MCF 10A (cell line): ENCODE measurements around the gene EIF4EBP2. TPM values are rescaled to one million over a fixed set of nuclear protein-coding genes. Genes with fewer than 3 reads are reported as not detected.

Experiments
- BruUV-seq: library from RNA; stranded (reverse); fragments of 400-500 nt; replicated peaks from 2 replicates; lab custom pipeline; 2021; lab: Mats Ljungman, UMichigan
- CTCF ChIA-PET: fragments of 300-600 bp; sonication (Branson Sonifier 250); formaldehyde crosslinking; extraction: SDS; loops from one replicate; lab custom pipeline; 2021; ENCODE audit warnings: antibody characterized with exemption, inconsistent platforms; lab: Yijun Ruan, JAX
- POLR2A ChIA-PET: fragments of 300-600, 350-650 bp; sonication (Branson Sonifier 250); formaldehyde crosslinking; extraction: SDS; loops from one replicate; lab custom pipeline; 2020; ENCODE audit warnings: antibody characterized with exemption, inconsistent platforms; lab: Yijun Ruan, JAX
- DNase-seq: peaks from one replicate; pipeline ENCODE4 v3.0.0-alpha.2; 2018; ENCODE audit not compliant: unreplicated experiment
- H3K27ac Mint-ChIP-seq: one replicate; pipeline ENCODE4 v1.8.0; 2022; ENCODE audit warnings: mild to moderate bottlenecking, low read depth, mixed read lengths; ENCODE audit not compliant: unreplicated experiment
- H3K27me3 Mint-ChIP-seq: one replicate; pipeline ENCODE4 v1.8.0; 2022; ENCODE audit warnings: mixed read lengths; ENCODE audit not compliant: insufficient read depth, unreplicated experiment
- H3K36me3 Mint-ChIP-seq: one replicate; pipeline ENCODE4 v1.8.0; 2022; ENCODE audit warnings: mild to moderate bottlenecking, moderate library complexity, mixed read lengths; ENCODE audit not compliant: insufficient read depth, unreplicated experiment
- H3K4me1 Mint-ChIP-seq: one replicate; pipeline ENCODE4 v1.8.0; 2022; ENCODE audit warnings: mixed read lengths; ENCODE audit not compliant: insufficient read depth, unreplicated experiment
- H3K4me3 Mint-ChIP-seq: one replicate; pipeline ENCODE4 v1.8.0; 2022; ENCODE audit warnings: mild to moderate bottlenecking, moderate library complexity, mixed read lengths; ENCODE audit not compliant: unreplicated experiment
- H3K9me3 Mint-ChIP-seq: one replicate; pipeline ENCODE4 v1.8.0; 2022; ENCODE audit warnings: mixed read lengths; ENCODE audit not compliant: unreplicated experiment
- CTCF ChIP-seq: fragments of 200-600 bp; IDR thresholded peaks from one replicate; pipeline ENCODE4 v1.8.0; 2022; ENCODE audit warnings: antibody characterized with exemption, mild to moderate bottlenecking; ENCODE audit not compliant: unreplicated experiment
- intact Hi-C: fragments of 100-400 bp; cut with micrococcal nuclease; formaldehyde crosslinking; loops from 2 replicates; pipeline ENCODE4 v1.14.1; 2022
- total RNA-seq: library from RNA; stranded (reverse); gene quantifications from 2 replicates; pipeline ENCODE4 v1.2.3, GENCODE V29; 2022

The EIF4EBP2 gene
- total RNA-seq, 1 experiment from 2014 or later, result 21.2 TPM

GRCh38 chr10:70381471-70382421 is 22.2 kb upstream of the EIF4EBP2 start:
- Mint-ChIP-seq H3K4me3 (peak overlapping the region; percentile 75), H3K27ac (no peak overlapping the region), H3K9me3 (no peaks in the 10 kb centered on the region), H3K27me3 (no peaks in the 10 kb centered on the region), H3K36me3 (no peaks in the 10 kb centered on the region), H3K4me1 (peaks cover 20% of the 10 kb centered on the region)
- DNase-seq, result no peak
- BruUV-seq, result no TSS peak
- intact Hi-C loops, result no loop called here
- ChIA-PET CTCF (interaction anchor here (0.5 to 1.3 kb wide), 7 partner anchors 9 to 1333 kb away, joined by 3 to 4 read pairs (median 3); no protein-coding TSS in a partner anchor), POLR2A (interaction anchor here (0.7 to 1.6 kb wide), 12 partner anchors 18 to 474 kb away, joined by 3 to 25 read pairs (median 4); partner anchors contain the start of genes EIF4EBP2, PPA1 and SAR1A)
- no peak for TF ChIP-seq CTCF

- intact Hi-C loops, result no loop called here
- CTCF ChIA-PET, result interaction anchor here (1.1 kb wide), 1 partner anchor 27 kb away, joined by 3 read pairs; no protein-coding TSS in a partner anchor
- no peak overlapping the region for H3K27ac Mint-ChIP-seq
- H3K4me1 Mint-ChIP-seq, result peaks cover 10% of the 10 kb centered on the region
- peaks cover 12% of the 10 kb centered on the region for H3K27me3 Mint-ChIP-seq
- H3K4me3 Mint-ChIP-seq, result no peak overlapping the region
- no peaks in the 10 kb centered on the region for H3K36me3 Mint-ChIP-seq
- POLR2A ChIA-PET, result interaction anchor here (2.5 kb wide), 1 partner anchor 14 kb away, joined by 8 read pairs; no protein-coding TSS in a partner anchor
- no peak for DNase-seq
- BruUV-seq, result no TSS peak
- H3K9me3 Mint-ChIP-seq, result no peaks in the 10 kb centered on the region
- TF ChIP-seq CTCF, result no peak
Observed at GRCh38 chr10:70391654-70392053, 12.3 kb upstream of the EIF4EBP2 start.

GRCh38 chr10:70396140-70396539 is 7.8 kb upstream of the EIF4EBP2 start:
- no peaks in the 10 kb centered on the region for H3K36me3 Mint-ChIP-seq
- H3K4me3 Mint-ChIP-seq, result no peak overlapping the region
- no TSS peak for BruUV-seq
- no peak for DNase-seq
- H3K4me1 Mint-ChIP-seq, result peaks cover 6% of the 10 kb centered on the region
- TF ChIP-seq CTCF, result no peak
- no peaks in the 10 kb centered on the region for H3K9me3 Mint-ChIP-seq
- POLR2A ChIA-PET, result interaction anchor here (0.6 to 2.0 kb wide), 2 partner anchors 8 to 10 kb away, joined by 3 to 6 read pairs; no protein-coding TSS in a partner anchor
- peaks cover 11% of the 10 kb centered on the region for H3K27me3 Mint-ChIP-seq
- intact Hi-C loops, result no loop called here
- CTCF ChIA-PET, result interaction anchor here (0.5 to 2.1 kb wide), 4 partner anchors 9 to 344 kb away, joined by 3 to 14 read pairs (median 4); partner anchors contain the start of genes MACROH2A2 and TYSND1
- no peak overlapping the region for H3K27ac Mint-ChIP-seq

- Mint-ChIP-seq H3K4me1 (peaks cover 6% of the 10 kb centered on the region), H3K36me3 (no peaks in the 10 kb centered on the region), H3K27me3 (no peaks in the 10 kb centered on the region), H3K9me3 (no peaks in the 10 kb centered on the region), H3K4me3 (no peak overlapping the region), H3K27ac (no peak overlapping the region)
- intact Hi-C loops, result no loop called here
- no TSS peak for BruUV-seq
- no peak for TF ChIP-seq CTCF
- POLR2A ChIA-PET, result interaction anchor here (1.4 kb wide), 1 partner anchor 12 kb away, joined by 3 read pairs; no protein-coding TSS in a partner anchor
- DNase-seq, result no peak
- CTCF ChIA-PET, result interaction anchor here (1.2 kb wide), 1 partner anchor 12 kb away, joined by 5 read pairs; no protein-coding TSS in a partner anchor
Observed at GRCh38 chr10:70399177-70399576, 4.8 kb upstream of the EIF4EBP2 start.
